ENCODE results near the gene UTP14A. TPM values are rescaled to one million over a fixed set of nuclear protein-coding genes. Genes with fewer than 3 reads are reported as not detected.

Gene UTP14A, protein sequence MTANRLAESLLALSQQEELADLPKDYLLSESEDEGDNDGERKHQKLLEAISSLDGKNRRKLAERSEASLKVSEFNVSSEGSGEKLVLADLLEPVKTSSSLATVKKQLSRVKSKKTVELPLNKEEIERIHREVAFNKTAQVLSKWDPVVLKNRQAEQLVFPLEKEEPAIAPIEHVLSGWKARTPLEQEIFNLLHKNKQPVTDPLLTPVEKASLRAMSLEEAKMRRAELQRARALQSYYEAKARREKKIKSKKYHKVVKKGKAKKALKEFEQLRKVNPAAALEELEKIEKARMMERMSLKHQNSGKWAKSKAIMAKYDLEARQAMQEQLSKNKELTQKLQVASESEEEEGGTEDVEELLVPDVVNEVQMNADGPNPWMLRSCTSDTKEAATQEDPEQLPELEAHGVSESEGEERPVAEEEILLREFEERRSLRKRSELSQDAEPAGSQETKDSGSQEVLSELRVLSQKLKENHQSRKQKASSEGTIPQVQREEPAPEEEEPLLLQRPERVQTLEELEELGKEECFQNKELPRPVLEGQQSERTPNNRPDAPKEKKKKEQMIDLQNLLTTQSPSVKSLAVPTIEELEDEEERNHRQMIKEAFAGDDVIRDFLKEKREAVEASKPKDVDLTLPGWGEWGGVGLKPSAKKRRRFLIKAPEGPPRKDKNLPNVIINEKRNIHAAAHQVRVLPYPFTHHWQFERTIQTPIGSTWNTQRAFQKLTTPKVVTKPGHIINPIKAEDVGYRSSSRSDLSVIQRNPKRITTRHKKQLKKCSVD
- total RNA-seq, result 10 to 100 TPM; 15.1 to 28.6 TPM

DNA sequence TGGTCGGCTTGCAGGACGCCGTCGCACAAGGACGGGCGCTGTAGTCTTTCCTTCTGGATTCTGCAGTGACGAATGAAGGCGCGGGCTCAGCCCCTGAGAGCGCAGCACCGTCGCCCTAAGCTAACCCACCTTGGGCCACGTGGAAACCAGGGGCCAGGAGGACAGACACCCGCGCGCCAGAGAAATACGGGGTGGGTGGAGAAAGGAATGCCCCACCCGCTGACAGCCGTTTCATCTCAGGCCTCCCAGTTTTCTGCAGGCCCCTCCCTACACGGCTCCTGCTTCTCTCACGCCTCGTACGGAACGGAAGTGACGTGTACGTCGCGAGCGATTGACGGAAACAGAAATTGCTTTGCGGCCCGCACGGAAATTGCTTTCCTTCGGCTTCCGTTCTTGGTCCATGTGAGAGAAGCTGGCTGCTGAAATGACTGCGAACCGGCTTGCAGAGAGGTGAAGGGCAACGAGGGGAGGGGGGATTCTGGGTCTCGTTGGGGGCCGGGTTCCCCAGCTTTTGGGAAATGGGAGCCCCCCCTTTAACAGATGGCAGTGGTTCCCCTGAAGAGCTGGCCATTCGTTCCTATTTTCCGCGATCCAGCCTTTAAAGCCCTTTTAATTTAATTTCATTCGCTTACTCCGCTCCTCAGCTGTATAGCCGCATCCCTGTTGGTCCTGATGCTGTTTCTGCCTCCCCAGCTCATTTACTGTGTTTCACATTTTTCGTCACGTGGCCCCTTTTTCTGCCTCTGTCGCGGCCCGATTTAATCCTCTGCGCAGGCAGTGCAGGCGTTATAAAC is at the start of gene UTP14A:
Gene UTP14A, plus strand, starts transcription at position 378 of the 794 bp plus-strand sequence. Its CDS starts 47 bp downstream, at position 425.

Other genes starting within 250 kb of the UTP14A start
- not detected for gene XPNPEP2, start 167.2 kb upstream of the UTP14A start, total RNA-seq
- gene SASH3, start 126.2 kb upstream of the UTP14A start, total RNA-seq, result not detected
- gene ZDHHC9, start 62.3 kb upstream of the UTP14A start, total RNA-seq, result 10 to 100 TPM; 15.5 to 17.0 TPM
- 1 to 10 TPM; 2.1 to 2.3 TPM for gene BCORL1, start 76.5 kb downstream of the UTP14A start, total RNA-seq
- 1 to 10 TPM; 5.2 to 7.0 TPM for gene ELF4, start 204.3 kb downstream of the UTP14A start, total RNA-seq

Measured in melanocyte of skin (primary cell).